ENCODE results near the gene LIPN. TPM values are rescaled to one million over a fixed set of nuclear protein-coding genes. Genes with fewer than 3 reads are reported as not detected.

Gene LIPN
- total RNA-seq, 1 donor from 2014 or later = not detected

DNA sequence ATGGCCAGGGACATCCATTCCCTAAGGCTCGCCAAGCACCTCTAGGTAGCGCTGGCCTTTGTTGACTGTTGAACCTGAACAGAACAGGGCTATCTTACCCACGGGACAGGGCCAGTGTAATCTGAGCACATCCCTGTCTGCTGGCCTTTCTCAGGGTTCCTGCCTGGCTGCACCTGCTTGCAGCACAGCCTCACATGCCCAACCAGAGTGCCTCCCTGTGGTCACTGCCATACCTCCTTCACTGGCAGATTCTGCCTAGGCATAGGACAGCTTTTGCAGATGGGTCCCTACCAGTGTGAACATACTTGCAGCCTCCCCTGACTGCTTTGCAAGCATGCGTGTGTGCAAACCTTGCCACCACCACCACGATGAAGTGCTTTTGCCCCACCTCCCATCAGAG lies 15.8 kb upstream of the LIPN start:
- Mint-ChIP-seq H3K9me3 (ENCODE audit: unreplicated experiment) (peaks cover 17% of the 10 kb centered on the region), H3K27ac (ENCODE audit: unreplicated experiment) (no peak overlapping the region), H3K36me3 (ENCODE audit: unreplicated experiment) (no peaks in the 10 kb centered on the region), H3K4me3 (ENCODE audit: unreplicated experiment) (no peak overlapping the region), H3K4me1 (ENCODE audit: unreplicated experiment) (no peaks in the 10 kb centered on the region), H3K27me3 (ENCODE audit: unreplicated experiment) (peaks cover 46% of the 10 kb centered on the region)
- TF ChIP-seq, protein P1, sequence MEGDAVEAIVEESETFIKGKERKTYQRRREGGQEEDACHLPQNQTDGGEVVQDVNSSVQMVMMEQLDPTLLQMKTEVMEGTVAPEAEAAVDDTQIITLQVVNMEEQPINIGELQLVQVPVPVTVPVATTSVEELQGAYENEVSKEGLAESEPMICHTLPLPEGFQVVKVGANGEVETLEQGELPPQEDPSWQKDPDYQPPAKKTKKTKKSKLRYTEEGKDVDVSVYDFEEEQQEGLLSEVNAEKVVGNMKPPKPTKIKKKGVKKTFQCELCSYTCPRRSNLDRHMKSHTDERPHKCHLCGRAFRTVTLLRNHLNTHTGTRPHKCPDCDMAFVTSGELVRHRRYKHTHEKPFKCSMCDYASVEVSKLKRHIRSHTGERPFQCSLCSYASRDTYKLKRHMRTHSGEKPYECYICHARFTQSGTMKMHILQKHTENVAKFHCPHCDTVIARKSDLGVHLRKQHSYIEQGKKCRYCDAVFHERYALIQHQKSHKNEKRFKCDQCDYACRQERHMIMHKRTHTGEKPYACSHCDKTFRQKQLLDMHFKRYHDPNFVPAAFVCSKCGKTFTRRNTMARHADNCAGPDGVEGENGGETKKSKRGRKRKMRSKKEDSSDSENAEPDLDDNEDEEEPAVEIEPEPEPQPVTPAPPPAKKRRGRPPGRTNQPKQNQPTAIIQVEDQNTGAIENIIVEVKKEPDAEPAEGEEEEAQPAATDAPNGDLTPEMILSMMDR (IDR thresholded peaks at IDR 0.05) = no peak
- DNase-seq (ENCODE audit: extremely low spot score, unreplicated experiment) = no peak

DNA sequence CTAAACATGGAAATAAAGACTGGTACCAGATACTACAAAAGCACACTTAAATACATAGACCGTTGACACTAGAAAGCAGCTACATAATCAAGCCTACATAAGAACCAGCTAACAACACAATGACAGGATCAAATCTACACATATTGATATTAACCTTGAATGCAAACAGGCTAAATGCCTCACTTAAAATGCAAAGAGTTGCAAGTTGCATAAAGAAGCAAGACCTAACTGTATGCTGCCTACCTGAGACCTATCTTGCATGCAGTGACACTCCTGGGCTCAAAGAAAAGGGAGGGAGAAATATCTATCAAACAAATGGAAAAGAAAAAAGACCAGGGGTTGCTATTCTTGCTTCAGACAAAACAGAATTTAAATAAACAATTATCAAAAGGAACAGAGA lies 14.2 kb upstream of the LIPN start:
- no peak for DNase-seq (ENCODE audit: extremely low spot score, unreplicated experiment)
- H3K4me3 Mint-ChIP-seq (ENCODE audit: unreplicated experiment) = no peak overlapping the region
- TF ChIP-seq, protein P1 (IDR thresholded peaks at IDR 0.05) = no peak
- no peaks in the 10 kb centered on the region for H3K36me3 Mint-ChIP-seq (ENCODE audit: unreplicated experiment)
- H3K9me3 Mint-ChIP-seq (ENCODE audit: unreplicated experiment) = peaks cover 19% of the 10 kb centered on the region
- no peak overlapping the region for H3K27ac Mint-ChIP-seq (ENCODE audit: unreplicated experiment)
- H3K27me3 Mint-ChIP-seq (ENCODE audit: unreplicated experiment) = peaks cover 37% of the 10 kb centered on the region
- no peaks in the 10 kb centered on the region for H3K4me1 Mint-ChIP-seq (ENCODE audit: unreplicated experiment)

DNA sequence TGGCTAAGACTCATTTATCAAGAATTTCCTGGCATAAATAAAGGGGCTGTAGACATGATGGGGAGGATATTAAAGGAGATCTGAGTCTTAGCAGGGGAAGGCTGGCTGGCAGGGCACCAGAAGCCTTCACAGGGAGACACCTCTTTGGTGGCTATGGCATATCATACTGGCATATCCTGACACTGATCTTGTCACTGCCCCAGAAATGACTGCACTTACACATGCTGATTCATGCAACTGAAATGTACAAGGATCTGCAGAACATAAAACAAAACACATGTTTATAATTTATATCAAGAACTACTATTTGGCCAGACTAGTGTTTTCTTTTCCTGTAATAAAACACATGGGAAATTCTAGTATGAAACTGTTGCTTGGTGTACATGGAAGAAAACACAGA lies 5.5 kb upstream of the LIPN start:
- TF ChIP-seq, protein P1 (IDR thresholded peaks at IDR 0.05) = no peak
- no peaks in the 10 kb centered on the region for H3K36me3 Mint-ChIP-seq (ENCODE audit: unreplicated experiment)
- H3K27ac Mint-ChIP-seq (ENCODE audit: unreplicated experiment) = peak overlapping the region; percentile 32
- no peak for DNase-seq (ENCODE audit: extremely low spot score, unreplicated experiment)
- H3K27me3 Mint-ChIP-seq (ENCODE audit: unreplicated experiment) = no peaks in the 10 kb centered on the region
- no peaks in the 10 kb centered on the region for H3K9me3 Mint-ChIP-seq (ENCODE audit: unreplicated experiment)
- H3K4me1 Mint-ChIP-seq (ENCODE audit: unreplicated experiment) = peaks cover 19% of the 10 kb centered on the region
- no peak overlapping the region for H3K4me3 Mint-ChIP-seq (ENCODE audit: unreplicated experiment)

DNA sequence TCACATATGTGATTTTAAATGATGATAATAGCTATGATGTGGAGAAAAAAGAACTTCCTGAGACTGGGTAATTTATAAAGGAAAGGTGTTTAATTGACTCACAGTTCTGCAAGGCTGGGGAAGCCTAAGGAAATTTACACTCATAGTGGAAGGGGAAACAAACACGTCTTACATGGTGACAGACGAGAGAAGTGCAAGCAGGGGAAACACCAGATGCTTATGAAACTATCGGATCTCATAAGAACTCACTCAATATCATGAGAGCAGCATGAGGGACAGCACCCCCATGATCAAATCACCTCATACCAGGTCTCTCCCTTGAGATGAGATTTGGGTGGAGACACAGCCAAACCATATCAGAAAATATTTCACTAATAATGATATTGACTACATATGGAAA lies 4.1 kb upstream of the LIPN start:
- H3K27me3 Mint-ChIP-seq (ENCODE audit: unreplicated experiment) = no peaks in the 10 kb centered on the region
- H3K4me3 Mint-ChIP-seq (ENCODE audit: unreplicated experiment) = no peak overlapping the region
- DNase-seq (ENCODE audit: extremely low spot score, unreplicated experiment) = no peak
- TF ChIP-seq, protein P1 (IDR thresholded peaks at IDR 0.05) = no peak
- no peak overlapping the region for H3K27ac Mint-ChIP-seq (ENCODE audit: unreplicated experiment)
- peaks cover 19% of the 10 kb centered on the region for H3K4me1 Mint-ChIP-seq (ENCODE audit: unreplicated experiment)
- no peaks in the 10 kb centered on the region for H3K9me3 Mint-ChIP-seq (ENCODE audit: unreplicated experiment)
- no peaks in the 10 kb centered on the region for H3K36me3 Mint-ChIP-seq (ENCODE audit: unreplicated experiment)

DNA sequence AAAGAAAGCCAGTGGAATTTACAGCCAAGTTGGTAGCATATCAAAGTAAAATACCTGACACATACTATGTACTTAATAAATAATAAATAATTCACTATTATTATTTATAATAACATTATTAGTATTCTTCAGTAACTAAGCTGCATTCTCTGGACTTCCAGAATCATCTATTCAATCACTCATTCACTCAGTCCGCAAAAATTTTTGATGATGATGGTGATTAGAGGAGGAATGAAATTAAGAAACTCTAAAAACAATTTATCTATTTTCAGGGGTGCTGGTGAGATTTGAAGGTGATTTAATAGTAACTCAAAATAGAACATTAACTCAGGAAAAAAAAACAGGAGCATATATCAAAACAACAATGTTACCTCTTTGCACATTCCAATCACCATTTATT lies 3.2 kb upstream of the LIPN start:
- Mint-ChIP-seq H3K27ac (ENCODE audit: unreplicated experiment) (no peak overlapping the region), H3K4me1 (ENCODE audit: unreplicated experiment) (peaks cover 19% of the 10 kb centered on the region), H3K9me3 (ENCODE audit: unreplicated experiment) (no peaks in the 10 kb centered on the region), H3K27me3 (ENCODE audit: unreplicated experiment) (no peaks in the 10 kb centered on the region), H3K4me3 (ENCODE audit: unreplicated experiment) (no peak overlapping the region), H3K36me3 (ENCODE audit: unreplicated experiment) (no peaks in the 10 kb centered on the region)
- TF ChIP-seq, protein P1 (IDR thresholded peaks at IDR 0.05) = no peak
- no peak for DNase-seq (ENCODE audit: extremely low spot score, unreplicated experiment)
